Transverse colon (tissue), 4 donors: Measurements from ENCODE around the gene SLIT3.

Experiments
- CTCF ChIP-seq, 5 experiments: fragments of 200-600 bp in 3 of 5; fragments of 450-650 bp in 2 of 5; sonication (generic) in 3 of 5; IDR thresholded peaks; 1 replicate in 2 of 5; 2 replicates in 3 of 5; pipeline ENCODE4 v1.5.1; 2016 to 2017; ENCODE audit warnings: antibody characterized with exemption in 5 of 5, inconsistent platforms in 3 of 5, mild to moderate bottlenecking in 2 of 5, moderate library complexity in 1 of 5
- EP300 ChIP-seq: sonication (generic); formaldehyde crosslinking; IDR thresholded peaks from one replicate; pipeline ENCODE4 v1.6.1; 2017; ENCODE audit warnings: antibody characterized with exemption, low read depth
- POLR2A ChIP-seq: fragments of 450-650 bp; IDR thresholded peaks from one replicate; pipeline ENCODE4 v1.6.1; 2016; ENCODE audit warnings: antibody characterized with exemption, mild to moderate bottlenecking, moderate library complexity
- POLR2AphosphoS5 ChIP-seq, 3 donors: sonication (generic); formaldehyde crosslinking; IDR thresholded peaks; one replicate each; pipeline ENCODE4 v1.6.1; 2016; ENCODE audit warnings: antibody characterized with exemption in 3 of 3

GRCh38 chr5:169272731-169273427 lies 28.1 kb downstream of the SLIT3 start:
- TF ChIP-seq POLR2AphosphoS5 (IDR thresholded peaks at IDR 0.05) (no peak), EP300 (no peak), POLR2A (no peak), CTCF (IDR thresholded peaks at IDR 0.05) (no peak)
